ENCODE results near the gene ODC1.

ODC1 gene

GRCh38 chr2:10433264-10433946 is 14.7 kb downstream of the ODC1 start:
- no peak for DNase-seq

DNA sequence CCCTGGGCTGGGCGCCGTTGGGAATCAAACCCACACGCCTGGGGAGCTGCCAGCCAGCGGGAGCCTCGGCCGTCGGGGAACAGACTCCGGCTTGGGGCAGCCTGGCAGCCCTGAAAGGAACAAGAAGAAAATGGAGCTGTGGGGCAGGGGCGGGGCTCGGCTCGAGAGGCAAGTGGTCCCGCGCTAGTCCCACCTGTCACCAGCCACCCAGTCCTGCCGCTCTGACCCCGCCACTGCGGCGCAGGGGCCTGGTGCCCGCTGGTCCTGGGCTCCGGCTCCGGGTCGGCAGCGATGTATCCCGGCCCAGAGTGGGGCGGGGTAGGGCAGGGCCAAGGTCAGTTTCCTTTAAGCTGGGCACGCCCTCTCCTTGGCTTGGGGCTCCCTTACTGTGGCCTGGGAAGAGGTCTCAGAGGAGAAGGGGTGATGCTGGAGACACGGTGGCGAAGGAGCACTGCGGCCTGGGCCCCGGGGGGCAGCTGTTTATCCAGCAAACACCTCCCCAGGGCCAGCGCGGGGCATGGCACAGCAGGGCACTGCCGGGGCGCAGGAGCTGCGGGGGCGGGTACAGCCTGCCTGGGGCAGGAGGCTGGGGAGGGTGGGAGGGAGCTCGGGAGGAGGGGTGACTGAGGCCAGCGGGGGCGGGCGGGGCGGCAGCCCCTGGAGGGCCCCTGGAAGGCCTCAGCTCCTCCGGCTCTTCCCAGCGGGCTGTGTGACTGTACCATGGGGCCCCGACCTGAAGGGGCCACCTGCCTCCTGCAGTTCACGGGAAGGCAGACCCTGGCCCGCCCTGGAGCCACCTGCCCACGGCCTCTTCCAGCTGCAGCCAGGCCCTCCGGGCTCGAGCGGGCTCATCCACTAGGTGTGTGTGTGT is 15.6 kb downstream of the ODC1 start:
- DNase-seq = no peak

DNA sequence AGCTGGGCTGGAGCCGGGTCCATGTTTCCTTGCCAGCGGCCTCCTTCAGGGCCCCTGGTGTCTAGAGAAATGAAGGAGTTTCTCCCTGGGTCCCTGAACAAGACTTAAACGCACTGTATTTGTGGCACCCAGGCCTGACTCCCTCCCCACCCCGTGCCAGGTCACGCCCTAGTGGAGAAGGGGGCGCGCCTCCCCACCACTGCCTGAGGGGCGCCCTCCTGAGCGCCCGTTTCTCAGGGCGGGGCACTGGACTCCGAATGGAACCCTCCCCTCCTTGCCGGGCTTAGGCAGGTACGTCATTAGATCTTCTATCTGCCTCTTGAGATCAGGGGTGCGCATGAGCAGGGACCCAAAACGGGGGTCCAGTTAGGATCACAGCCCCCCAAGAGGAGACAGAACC is 16.3 kb downstream of the ODC1 start:
- DNase-seq = no peak

- no peak for DNase-seq
These were observed 17.1 kb downstream of the ODC1 start for GRCh38 chr2:10430886-10431622.

DNA sequence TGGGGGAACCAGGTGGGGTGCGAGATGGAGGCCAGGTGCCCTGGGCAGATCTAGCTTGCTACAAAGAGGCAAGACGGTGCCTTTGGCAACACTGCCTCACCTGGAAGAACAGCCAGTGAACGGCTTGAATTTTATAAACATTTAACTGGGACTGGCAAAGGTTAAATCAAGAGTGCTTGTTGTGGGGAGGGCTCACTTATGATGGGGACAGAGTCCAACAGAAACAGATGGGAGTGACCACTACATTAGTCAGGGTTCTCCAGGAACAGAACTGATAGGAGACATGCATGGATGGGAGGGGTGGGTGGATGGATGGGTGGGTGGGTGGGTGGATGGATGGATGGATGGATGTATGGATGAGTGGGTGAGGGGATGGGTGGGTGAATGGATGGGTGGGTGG is 19.2 kb downstream of the ODC1 start:
- DNase-seq = no peak

- DNase-seq = no peak
These were observed 19.8 kb downstream of the ODC1 start for GRCh38 chr2:10428355-10428754.

DNA sequence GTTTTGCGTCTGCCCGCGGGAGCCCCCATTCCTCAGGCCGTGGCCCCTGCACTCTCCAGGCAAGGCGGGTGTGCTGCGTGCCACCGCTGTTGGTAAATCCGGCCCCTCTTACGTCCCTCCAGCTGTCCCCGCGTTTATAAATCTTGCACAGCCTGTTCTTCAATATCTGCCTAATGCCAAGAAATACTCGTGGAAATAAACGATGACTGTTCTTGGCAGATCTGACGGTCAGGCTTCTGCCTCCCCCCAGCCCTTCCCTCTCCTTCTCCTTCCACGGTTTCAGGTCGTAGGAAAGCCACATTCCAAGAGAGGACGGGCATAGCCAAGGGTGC is 20.5 kb downstream of the ODC1 start:
- no peak for DNase-seq

DNA sequence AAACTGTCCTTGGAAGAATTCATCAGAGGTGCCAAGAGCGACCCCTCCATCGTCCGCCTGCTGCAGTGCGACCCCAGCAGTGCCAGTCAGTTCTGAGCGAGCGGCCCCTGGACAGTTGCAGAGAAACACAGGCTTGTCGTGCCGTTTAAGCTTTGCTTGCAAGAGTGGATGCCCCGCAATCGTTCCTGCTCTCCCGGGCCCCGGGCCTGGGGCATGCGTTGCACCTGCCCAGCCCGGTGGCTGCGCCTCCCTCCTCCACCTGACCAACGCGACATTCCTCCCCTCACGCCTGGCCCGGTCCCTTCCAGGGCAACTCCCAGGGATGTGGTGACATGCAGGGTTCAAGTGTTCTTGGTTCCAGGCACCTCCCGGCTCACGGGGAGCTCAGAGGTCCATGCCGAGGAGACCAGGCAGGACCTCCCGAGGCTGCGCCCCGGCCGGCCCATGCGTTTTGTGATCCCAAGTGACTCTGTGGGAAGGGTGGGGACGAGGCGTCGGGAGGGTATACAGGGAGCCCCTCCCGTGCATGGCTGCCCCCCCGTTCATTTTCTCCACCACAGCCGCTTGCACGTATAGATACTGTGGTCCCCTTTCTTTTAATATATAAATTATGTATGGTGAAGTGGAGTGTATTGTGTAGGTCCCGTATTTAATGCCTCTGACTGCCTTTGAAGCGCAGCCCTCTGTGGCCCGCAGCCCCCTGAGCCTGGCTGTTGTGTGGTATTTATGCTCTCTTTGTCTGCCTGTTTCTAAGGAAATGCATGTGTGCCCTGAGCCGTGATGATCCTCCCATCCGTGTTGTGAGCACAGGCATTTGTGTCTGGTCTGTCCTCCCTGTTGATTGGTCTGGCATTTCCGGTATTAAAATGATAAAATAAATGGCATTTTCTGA is 21.2 kb downstream of the ODC1 start:
- no peak for DNase-seq

DNA sequence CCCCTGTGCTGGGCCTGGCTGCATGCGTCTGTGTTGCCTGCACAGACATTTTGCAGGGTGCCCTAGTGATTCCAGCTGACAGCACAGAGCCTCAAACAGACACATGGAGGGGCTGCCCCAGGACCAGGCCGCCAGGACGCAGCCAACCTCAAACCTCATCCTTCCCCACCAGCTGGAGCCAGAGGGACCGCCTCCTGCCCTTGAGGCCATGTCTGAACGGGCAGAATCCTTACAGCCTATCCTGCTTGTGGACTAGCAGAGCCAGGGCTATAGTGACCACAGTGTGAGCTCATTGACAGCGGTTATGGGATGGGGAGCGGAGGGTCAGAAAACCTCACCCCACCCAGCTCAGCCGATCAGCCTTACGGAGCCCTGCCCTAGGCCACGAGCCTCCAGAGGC is 22.4 kb downstream of the ODC1 start:
- no peak for DNase-seq

- no peak for DNase-seq
These were observed 23.1 kb downstream of the ODC1 start for GRCh38 chr2:10424916-10425505.

DNA sequence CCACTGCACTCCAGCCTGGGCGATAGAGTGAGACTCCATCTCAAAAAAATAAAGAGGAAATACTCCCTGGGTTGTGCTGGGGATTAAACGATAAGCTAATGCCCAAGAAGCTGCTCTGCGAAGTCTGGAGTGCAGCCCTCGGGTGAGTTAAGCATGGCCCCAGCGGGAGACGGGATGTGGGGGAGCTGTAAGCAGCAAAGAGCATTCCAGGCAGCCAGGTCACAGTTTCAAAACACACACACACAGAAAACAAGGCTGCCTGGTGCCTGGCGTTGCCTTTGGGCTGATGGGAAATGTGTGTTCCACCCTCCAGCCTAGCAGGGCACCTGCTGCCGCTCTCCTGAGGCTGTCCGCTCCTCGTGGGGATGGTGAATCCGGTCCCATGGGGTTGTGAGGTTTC is 24.1 kb downstream of the ODC1 start:
- DNase-seq = no peak

DNA sequence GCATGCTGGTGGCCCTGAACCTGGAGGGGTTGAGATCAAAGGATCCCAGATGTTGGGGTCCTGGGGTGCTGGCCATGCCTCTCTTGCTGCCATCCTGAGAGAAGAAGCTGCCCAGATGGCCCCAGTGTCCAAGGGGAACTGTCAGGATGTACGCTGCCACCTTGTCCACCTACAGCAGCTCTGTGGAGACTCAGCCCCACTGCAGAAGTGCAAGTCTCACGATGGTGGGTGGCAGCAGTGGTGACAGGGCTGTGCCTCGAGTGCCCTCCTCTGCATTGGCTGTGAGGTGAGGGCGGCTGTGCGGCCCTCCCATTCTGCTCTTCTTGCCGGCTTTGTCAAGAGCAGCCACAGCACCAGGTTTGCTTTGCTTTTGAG is 24.7 kb downstream of the ODC1 start:
- DNase-seq = no peak

- DNase-seq = no peak
These were observed 25.3 kb downstream of the ODC1 start for GRCh38 chr2:10422732-10423399.

DNA sequence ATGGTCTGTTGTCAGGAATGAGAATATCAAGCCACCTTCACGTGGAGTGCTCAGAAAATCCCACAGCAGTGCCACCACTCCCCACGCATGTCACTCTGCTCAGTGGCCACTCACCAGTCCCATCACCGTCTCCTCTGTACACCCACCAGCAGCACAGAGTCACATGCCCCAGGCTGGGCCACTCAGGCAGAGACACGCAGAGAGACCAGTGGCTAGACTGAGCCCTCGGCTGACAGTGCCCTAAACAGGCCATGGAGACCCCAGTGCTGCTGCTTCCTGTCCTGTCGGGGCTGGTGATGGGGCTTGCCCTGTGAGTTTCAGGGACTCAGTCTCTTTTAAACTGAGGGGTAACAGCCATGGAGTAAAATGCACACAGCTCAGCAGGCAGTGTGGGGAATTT is 25.9 kb downstream of the ODC1 start:
- no peak for DNase-seq

DNA sequence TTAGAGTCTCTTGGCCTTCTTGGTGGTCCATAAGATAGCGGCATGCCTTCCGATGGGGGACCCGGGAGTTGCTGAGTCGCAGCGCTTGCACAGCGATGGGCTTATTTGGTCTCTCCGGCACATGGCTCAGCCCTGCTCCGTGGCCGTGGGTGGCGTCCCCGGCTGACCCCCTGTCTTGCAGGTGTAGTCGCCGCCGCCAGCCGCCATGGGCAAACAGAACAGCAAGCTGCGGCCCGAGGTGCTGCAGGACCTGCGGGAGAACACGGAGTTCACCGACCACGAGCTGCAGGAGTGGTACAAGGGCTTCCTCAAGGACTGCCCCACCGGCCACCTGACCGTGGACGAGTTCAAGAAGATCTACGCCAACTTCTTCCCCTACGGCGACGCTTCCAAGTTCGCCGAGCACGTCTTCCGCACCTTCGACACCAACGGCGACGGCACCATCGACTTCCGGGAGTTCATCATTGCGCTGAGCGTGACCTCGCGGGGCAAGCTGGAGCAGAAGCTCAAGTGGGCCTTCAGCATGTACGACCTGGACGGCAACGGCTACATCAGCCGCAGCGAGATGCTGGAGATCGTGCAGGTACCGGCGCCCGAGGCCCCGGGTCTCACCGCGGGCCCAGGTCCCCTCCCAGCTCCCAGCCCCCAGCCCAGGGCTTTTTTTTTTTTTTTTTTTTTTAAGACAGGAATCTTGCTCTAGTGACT is 28.4 kb downstream of the ODC1 start:
- no peak for DNase-seq

DNA sequence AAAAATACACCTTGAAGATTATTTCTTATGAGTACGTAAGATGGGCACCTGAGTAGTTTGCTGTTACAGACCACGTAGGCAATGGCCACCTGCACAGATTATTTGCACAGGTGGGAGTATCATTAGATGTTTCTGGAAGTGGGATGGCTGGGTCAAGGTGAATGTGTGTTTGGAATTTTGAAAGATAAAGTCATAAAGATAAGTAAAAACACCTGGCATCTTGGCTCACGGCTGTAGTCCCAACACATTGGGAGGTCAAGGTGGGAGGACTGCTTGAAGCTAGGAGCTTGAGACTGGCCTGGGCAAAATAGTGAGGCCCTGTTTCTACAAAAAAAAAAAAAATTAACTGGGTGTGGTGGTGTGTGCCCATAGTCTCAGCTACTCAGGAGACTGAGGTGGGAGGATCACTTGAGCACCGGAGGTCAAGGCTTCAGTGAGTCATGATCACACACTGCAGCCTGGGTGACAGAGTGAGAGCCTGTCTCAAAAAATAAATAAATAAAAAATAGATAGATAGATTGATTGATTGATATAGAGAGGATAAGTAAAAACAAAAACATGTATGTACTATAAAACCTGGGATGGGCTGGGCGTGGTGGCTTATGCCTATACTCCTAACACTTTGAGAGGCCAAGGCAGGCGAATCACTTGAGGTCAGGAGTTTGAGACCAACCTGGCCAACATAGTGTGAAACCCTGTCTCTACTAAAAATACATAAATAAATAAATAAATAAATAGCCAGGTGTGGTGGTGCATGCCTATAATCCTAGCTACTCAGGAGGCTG is 30.4 kb downstream of the ODC1 start:
- DNase-seq = no peak

DNA sequence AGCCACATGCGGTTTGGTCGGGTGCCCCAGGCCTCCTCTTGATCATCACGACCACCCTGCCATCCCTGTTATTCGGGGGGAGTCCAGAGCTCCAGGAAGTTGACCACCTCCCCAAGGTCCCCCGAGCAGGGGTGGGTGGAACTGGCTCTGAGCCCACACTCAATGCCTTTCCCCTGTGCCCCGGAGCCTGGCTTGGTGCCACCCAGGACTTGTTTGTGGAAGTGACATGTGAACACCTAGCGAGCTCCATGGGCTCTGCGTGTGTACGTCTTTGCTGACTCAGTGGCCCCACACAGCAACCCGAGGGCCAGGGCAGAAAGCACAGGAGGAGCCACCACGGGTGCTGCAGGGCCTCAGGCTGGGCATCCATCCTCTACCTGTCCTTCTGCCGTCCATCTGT is 32.5 kb downstream of the ODC1 start:
- no peak for DNase-seq

- DNase-seq = no peak
These were observed 33.1 kb downstream of the ODC1 start for GRCh38 chr2:10415048-10415447.

GRCh38 chr2:10414591-10414990 is 33.5 kb downstream of the ODC1 start:
- DNase-seq = no peak

- no peak for DNase-seq
These were observed 34.1 kb downstream of the ODC1 start for GRCh38 chr2:10413991-10414451.
